Activated T-cell treated with anti-CD3 and anti-CD28 coated beads, Interleukin-2, amount 50 U/mL, for 4 hours (primary cell): ENCODE results near the gene MPI. TPM values are rescaled to one million over a fixed set of nuclear protein-coding genes. Genes with fewer than 3 reads are reported as not detected.
"Not testable (repeated sequence)": the region's sequence is repeated elsewhere in the genome, so short reads cannot be mapped to it uniquely, and the experiment has no call there.

Source experiments
- ATAC-seq, 2 donors: fragments of 200-7000 bp; cut with Tn5 transposase; one replicate each; pipeline ENCODE4 v1.10.0; 2021
- DNase-seq: peaks from one replicate; pipeline ENCODE4 v3.0.0-alpha.2; 2020
- H3K27me3 Mint-ChIP-seq: one replicate; pipeline ENCODE4 v1.8.0; 2021; ENCODE audit warnings: low read depth, mixed read lengths
- H3K36me3 Mint-ChIP-seq: one replicate; pipeline ENCODE4 v1.8.0; 2022; ENCODE audit warnings: mixed read lengths; ENCODE audit not compliant: insufficient read depth
- H3K4me1 Mint-ChIP-seq: one replicate; pipeline ENCODE4 v1.8.0; 2021; ENCODE audit warnings: low read depth, mixed read lengths
- H3K4me3 Mint-ChIP-seq: one replicate; pipeline ENCODE4 v1.8.0; 2021; ENCODE audit warnings: mild to moderate bottlenecking, moderate library complexity, mixed read lengths
- H3K9me3 Mint-ChIP-seq: one replicate; pipeline ENCODE4 v1.8.0; 2021; ENCODE audit warnings: mixed read lengths
- total RNA-seq, 3 donors: library from RNA; stranded (reverse); gene quantifications; one replicate each; pipeline ENCODE4 v1.2.1, GENCODE V29; 2021

MPI gene
- total RNA-seq, 3 donors from 2014 or later: 37.4 to 53.1 (median 46.6) TPM

DNA sequence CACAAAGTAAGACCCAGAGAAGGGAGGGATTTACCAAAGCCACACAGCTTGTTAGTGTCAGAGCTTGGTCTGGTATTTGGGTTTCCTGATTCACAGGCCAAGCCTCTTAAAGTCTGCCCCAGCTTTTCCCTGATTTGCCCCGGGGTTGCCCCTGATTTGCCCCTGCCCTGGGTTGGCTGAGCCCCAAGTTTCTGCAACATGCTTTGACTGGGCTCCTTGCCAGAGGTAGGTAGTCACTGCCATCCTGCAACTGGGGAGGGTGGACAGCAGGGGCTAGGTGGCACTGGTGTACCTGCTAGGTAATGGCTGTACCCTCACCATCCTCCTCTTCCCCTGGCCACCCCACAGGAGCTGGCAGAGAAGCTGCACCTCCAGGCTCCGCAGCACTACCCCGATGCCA lies 2.5 kb downstream of the MPI start:
- Mint-ChIP-seq H3K27me3 (no peaks in the 10 kb centered on the region), H3K9me3 (no peaks in the 10 kb centered on the region), H3K4me3 (no peak overlapping the region), H3K4me1 (peaks cover 52% of the 10 kb centered on the region), H3K36me3 (peaks cover 7% of the 10 kb centered on the region)
- no peak for DNase-seq
- ATAC-seq: no peak

DNA sequence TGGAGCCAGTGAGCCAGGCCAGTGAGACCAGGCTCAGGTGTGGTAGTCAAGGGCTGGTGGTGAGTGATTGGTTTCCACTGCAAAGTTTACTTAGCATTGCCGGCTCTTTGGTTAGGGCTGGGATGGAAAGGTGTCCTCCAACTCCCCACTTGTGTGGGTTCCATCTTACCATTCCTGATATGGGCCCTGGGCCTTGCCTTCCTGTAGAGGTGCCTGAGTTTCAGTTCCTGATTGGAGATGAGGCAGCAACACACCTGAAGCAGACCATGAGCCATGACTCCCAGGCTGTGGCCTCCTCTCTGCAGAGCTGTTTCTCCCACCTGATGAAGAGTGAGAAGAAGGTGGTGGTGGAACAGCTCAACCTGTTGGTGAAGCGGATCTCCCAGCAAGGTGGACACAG lies 3.1 kb downstream of the MPI start:
- Mint-ChIP-seq H3K4me3 (no peak overlapping the region), H3K36me3 (peaks cover 7% of the 10 kb centered on the region), H3K4me1 (peaks cover 52% of the 10 kb centered on the region), H3K9me3 (no peaks in the 10 kb centered on the region), H3K27me3 (no peaks in the 10 kb centered on the region)
- DNase-seq (no peak), ATAC-seq (no peak)

DNA sequence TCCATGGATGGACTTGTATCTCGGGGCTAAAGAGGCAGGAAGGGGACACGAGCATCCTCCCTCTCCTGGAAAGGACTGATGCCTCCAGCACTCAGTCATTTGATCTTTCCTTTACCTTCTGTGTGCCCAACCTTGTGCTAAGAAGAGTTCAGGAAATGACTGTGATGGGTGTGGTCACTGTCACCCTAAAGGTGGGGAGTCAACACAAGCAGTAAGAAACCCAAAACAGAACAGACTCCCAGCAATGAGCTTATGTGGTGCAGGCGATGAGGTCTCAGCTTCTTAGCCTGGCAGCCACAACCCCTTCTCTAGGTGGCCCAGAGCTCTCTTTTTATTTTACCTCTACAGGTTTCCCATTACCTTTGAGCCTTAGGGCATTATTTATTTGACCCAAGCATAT lies 3.8 kb downstream of the MPI start:
- DNase-seq: no peak
- peaks cover 7% of the 10 kb centered on the region for H3K36me3 Mint-ChIP-seq
- H3K4me3 Mint-ChIP-seq: peak overlapping the region; percentile 36

DNA sequence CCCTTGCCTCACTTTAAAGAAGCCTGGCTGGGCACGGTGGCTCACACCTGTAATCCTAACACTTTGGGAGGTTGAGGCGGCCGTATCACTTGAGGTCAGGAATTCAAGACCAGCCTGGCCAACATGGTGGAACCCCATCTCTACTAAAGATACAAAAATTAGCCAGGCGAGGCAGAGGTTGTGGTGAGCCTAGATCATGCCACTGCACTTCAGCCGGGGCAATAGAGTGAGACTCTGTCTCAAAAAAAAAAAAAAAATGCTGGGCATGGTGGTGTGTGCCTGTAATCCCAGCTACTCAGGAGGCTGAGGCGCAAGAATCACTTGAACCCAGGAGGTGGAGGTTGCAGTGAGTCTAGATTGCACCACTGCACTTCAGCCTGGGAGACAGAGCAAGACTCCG lies 4.5 kb downstream of the MPI start:
- H3K27me3 Mint-ChIP-seq, DNase-seq, H3K36me3 Mint-ChIP-seq, H3K9me3 Mint-ChIP-seq, H3K4me3 Mint-ChIP-seq, ATAC-seq: not testable (repeated sequence)
- peaks cover 46% of the 10 kb centered on the region for H3K4me1 Mint-ChIP-seq

More for the DNA sequence above, 3.8 kb downstream of the MPI start:
- H3K27me3 Mint-ChIP-seq: no peaks in the 10 kb centered on the region
- peaks cover 52% of the 10 kb centered on the region for H3K4me1 Mint-ChIP-seq
- H3K9me3 Mint-ChIP-seq: no peaks in the 10 kb centered on the region
- no peak for ATAC-seq

DNA sequence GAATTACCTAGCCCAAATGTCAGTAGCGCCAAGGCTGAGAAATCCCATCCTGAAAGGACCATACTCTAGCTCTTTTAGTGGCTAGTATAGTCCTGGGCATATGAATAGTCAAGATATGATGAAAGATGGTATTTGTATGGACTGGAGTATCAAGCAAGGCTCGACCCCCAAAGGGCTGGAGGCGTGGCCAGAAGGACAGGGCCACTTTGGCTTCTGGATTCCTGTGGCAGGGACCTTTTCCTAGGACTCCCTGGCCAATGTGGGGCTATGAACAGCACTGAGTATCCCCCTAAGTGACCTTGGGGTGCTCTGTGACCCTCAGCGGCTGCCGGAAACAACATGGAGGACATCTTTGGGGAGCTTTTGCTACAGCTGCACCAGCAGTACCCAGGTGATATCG lies 6.0 kb downstream of the MPI start:
- Mint-ChIP-seq H3K4me1 (peaks cover 41% of the 10 kb centered on the region), H3K9me3 (no peaks in the 10 kb centered on the region), H3K4me3 (no peak overlapping the region), H3K36me3 (peaks cover 14% of the 10 kb centered on the region), H3K27me3 (no peaks in the 10 kb centered on the region)
- DNase-seq: no peak
- ATAC-seq: no peak

DNA sequence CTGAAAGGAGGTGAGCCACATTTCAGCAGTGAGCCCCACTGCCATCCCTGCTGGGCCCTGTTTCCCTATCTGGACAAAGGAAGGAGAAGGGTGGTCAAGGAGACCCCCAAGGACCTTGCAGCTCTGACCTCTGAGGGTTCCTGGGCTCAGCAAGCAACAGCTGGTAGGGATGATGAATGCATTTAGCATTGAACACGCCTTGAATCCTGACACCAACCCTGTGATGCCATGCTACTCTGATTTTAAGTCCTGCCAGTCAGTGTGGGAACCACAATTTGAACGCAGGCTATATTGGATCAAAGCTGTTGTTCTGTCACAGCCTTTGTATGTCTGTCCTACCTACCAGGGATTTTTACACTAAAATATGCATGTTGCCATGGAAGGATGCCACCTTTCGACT lies 6.5 kb downstream of the MPI start:
- no peak for DNase-seq
- Mint-ChIP-seq H3K4me1 (peaks cover 36% of the 10 kb centered on the region), H3K36me3 (peaks cover 14% of the 10 kb centered on the region), H3K27me3 (no peaks in the 10 kb centered on the region), H3K4me3 (no peak overlapping the region), H3K9me3 (no peaks in the 10 kb centered on the region)
- no peak for ATAC-seq

DNA sequence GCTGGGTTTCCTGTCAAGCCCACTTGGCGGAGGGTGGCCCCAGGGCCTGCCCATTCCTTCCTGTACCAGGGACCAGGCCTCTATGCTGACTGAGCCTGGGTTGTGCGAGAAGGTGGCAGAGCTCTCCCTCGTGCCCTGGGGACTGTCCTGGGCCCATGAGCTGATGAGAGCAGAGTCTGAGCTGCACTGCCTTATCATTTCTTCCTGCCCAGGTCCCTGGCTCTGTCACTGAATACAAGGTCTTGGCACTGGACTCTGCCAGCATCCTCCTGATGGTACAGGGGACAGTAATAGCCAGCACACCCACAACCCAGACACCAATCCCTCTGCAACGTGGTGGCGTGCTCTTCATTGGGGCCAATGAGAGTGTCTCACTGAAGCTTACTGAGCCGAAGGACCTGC lies 7.5 kb downstream of the MPI start:
- ATAC-seq: no peak
- Mint-ChIP-seq H3K9me3 (no peaks in the 10 kb centered on the region), H3K4me3 (no peak overlapping the region), H3K36me3 (peaks cover 14% of the 10 kb centered on the region), H3K27me3 (no peaks in the 10 kb centered on the region), H3K4me1 (peaks cover 36% of the 10 kb centered on the region)
- DNase-seq: no peak

DNA sequence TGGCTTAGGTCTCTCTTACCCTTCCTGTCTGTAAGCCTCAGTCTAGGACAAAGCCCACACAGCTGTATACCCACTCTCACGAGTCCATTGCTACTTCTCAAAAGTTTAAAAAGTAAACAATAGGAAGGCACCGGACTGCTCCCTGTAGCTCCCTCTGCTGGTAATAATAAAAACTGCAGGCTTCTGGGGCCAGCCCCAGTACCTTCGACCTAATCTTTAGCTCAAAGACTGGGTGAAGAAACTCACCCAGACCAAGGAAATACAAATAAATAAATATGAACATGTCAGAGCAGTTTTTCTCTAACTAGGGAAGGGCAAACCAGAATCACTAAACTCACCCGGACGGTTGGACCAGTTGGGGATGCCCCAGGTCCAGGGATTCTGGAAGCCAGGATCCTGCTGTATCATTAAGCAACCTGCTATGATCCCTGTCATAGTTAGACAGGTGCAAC lies 11.8 kb downstream of the MPI start:
- Mint-ChIP-seq H3K27me3 (no peaks in the 10 kb centered on the region), H3K4me1 (peaks cover 32% of the 10 kb centered on the region), H3K36me3 (peaks cover 14% of the 10 kb centered on the region), H3K9me3 (no peaks in the 10 kb centered on the region), H3K4me3 (no peak overlapping the region)
- ATAC-seq (peak; percentile 34 to 36), DNase-seq (peak; percentile 58)

DNA sequence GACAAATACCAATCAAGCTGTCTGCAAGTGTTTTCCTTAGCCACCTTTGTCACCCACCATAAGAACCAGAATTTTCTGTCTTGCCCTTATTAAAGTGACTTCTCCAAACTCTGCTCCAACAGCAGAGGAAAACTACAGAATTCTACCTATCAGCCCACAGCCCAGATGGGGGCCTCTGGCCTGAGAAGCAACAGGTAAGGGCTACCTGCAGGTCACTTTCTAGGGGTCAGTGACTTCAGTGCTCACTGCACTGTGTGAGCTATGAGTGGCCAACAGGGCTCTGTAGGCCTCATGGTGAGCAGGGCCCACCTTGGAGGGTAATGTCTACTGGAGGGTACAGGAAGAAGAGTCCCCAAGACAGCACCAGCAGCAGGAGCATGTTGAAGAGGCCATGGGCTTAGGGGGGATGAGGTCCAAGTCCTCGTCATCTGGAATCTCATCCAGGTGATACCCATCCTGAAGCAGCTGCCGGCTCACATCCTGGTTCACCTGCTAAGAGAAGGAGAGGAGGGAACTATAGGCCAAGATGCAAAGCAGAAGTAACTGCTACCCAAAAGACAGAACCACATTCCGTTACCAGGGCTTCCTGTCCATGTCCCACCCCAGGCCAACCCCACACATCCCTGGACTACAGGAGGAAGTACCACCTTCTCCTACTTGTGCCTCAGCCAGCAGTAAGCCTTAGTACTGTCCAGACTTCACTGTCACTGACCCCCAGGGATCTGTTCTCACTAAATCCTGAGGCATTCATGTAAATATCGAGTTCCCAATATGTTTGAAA lies 12.6 kb downstream of the MPI start:
- DNase-seq: no peak
- Mint-ChIP-seq H3K36me3 (peaks cover 14% of the 10 kb centered on the region), H3K4me3 (no peak overlapping the region), H3K4me1 (peaks cover 39% of the 10 kb centered on the region), H3K27me3 (no peaks in the 10 kb centered on the region), H3K9me3 (no peaks in the 10 kb centered on the region)
- no peak for ATAC-seq

DNA sequence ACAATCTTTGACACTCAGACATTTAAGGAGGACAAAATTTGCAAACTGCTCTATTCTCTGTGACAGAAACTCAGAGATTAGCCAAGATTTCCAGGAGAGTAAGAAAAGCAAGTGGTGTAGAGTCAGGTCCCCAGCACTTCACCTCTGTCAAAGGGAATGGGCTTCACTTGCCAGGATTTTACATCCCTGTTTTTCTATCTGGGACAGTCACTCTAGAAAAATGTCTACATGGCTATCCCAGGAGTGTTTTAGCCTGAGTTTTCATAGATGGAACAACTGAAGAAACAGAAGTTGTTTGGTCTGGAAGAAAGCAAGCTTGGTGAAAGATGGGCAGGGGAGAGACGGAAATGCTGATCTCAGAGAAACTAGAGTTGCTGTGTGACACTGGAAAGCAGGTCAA lies 13.8 kb downstream of the MPI start:
- Mint-ChIP-seq H3K27me3 (no peaks in the 10 kb centered on the region), H3K9me3 (no peaks in the 10 kb centered on the region), H3K36me3 (peaks cover 14% of the 10 kb centered on the region), H3K4me3 (no peak overlapping the region), H3K4me1 (peaks cover 42% of the 10 kb centered on the region)
- ATAC-seq (no peak), DNase-seq (no peak)

DNA sequence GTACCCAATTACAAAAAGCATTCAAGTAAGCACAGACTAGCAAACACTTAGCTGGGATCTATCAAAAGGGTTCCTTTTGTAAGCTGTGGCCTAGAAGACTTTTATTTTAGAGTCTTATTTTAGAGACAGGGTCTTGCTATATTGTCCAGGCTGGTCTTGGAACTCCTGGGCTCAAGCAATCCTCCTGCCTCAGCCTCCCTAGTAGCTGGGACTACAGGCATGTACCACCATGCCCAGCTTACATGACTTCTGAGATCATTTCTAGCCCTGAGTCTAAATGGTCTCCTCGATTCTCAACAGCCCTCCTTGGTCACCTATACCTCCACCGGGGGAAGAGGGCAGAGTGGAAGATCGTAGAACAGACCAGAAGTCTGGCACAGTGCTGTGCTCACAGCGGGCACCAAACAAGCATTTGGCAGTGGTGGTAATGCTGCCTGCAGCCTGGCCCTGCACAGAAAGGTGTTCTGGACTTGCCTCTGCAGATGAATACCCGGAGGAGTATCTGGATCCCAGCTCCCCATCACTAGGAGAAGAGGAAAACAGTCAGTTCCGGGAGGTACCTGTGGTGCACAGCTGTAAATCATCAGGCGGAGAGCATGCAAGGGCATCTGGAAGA lies 14.5 kb downstream of the MPI start:
- peak overlapping the region; percentile 99 for H3K4me3 Mint-ChIP-seq
- no peaks in the 10 kb centered on the region for H3K9me3 Mint-ChIP-seq
- ATAC-seq (no peak), DNase-seq (no peak)
- no peaks in the 10 kb centered on the region for H3K27me3 Mint-ChIP-seq
- peaks cover 42% of the 10 kb centered on the region for H3K4me1 Mint-ChIP-seq
- H3K36me3 Mint-ChIP-seq: peaks cover 14% of the 10 kb centered on the region

DNA sequence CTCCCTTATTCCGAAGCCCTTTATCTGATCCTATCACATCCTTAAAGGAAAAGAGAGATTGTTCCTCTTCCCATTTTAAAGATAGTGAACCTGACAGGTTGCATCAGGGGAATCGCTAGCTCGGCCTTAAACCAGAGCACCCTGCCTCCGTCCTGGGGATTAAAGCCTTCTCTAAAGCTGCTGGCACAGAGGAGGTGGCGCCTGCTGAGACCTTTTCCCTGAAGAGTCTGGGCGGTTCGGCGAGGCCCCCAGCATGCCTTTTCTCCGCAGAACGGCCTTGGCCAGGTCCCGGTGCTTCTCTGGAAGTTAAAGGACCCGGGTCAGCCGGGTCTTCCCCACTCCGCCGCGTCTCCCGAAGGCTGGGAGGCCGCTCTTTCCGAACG lies 16.2 kb downstream of the MPI start:
- H3K9me3 Mint-ChIP-seq: no peaks in the 10 kb centered on the region
- peaks cover 35% of the 10 kb centered on the region for H3K4me1 Mint-ChIP-seq
- DNase-seq: peak; percentile 18
- H3K36me3 Mint-ChIP-seq: peaks cover 11% of the 10 kb centered on the region
- H3K4me3 Mint-ChIP-seq: peak overlapping the region; percentile 99
- ATAC-seq: peak; percentile 45 to 55
- no peaks in the 10 kb centered on the region for H3K27me3 Mint-ChIP-seq

DNA sequence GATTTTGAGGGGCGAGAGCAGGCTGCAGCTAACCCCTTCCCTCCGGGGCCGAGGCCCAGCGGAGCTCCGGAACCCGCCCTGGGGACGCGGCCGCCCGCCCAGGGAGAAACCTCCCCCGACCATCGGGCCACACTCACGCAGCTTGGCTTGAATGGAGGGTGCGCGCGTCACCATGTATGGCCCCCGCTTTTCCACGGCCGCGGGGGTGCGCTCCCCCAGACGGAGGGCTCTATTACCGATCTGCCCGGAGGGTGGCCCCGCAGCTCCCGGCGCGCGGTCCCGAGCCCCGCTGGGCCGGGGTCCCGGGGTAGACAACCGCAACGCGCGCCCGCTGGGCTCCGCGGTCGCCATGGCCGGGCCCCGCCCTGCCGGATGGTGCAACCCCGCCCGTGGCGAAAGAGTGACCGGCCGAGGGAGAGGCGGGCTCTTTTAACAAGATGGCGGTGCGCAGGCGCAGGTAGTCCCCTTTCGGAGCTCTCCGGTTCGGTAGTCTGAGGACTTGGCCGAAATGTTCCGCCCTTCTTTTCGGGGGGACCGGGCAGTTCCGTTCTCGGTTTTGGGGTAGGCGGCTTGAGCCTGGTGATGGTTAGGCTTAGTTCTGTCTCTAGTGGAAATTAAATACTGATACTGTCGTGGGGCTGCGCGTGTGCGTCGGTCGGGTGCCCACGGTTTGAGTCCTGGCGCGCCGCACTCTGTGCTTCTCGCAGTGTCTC lies 16.8 kb downstream of the MPI start, which contains the start of gene FAM219B:
Gene FAM219B, minus strand, starts transcription at position 402 of the 713 bp plus-strand sequence. Its CDS starts 51 bp downstream, at position 351.
- peaks cover 13% of the 10 kb centered on the region for H3K36me3 Mint-ChIP-seq
- peak within 1 kb of the TSS; percentile 99 for H3K4me3 Mint-ChIP-seq
- peaks cover 34% of the 10 kb centered on the region for H3K4me1 Mint-ChIP-seq
- H3K9me3 Mint-ChIP-seq: no peaks in the 10 kb centered on the region
- DNase-seq (peak; percentile 59), ATAC-seq (peak; percentile 84 to 87)
- no peaks in the 10 kb centered on the region for H3K27me3 Mint-ChIP-seq

DNA sequence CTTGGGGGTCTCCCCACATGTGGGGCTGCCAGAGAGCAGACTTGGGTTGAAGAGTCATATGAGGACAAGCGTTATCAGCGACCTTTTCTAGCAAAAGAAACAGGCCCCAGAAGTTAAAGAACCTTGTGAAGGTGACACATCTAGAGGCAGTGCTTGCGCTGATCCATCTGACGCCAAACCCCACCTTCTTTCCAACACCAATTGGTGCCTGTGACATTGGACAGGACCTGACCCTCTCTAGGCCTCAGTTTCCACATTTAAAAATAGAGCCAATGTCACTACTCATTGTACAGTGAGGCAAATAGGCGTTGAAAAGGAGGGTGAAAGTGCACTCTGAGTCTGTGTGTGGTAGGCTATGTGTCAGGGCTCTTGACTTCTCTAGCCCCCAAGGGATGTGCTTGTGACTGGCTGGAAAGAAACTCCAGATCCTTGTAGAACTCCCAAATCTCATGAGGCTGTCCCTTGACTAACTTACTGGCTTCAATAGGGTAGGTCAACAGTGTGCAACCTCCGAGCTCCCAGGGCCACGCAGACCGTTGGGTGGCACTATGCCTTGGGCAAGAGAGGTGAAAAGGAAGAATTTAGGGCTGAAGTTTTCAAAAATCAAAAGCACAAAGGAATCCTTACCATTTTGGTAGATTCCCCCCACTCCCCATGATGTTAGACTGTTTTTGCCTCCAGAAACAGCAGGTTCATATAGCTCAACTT lies 17.5 kb downstream of the MPI start:
- H3K9me3 Mint-ChIP-seq: no peaks in the 10 kb centered on the region
- no peak for DNase-seq
- H3K27me3 Mint-ChIP-seq: no peaks in the 10 kb centered on the region
- H3K4me1 Mint-ChIP-seq: peaks cover 29% of the 10 kb centered on the region
- ATAC-seq: peak; percentile 11 to 41
- H3K4me3 Mint-ChIP-seq: peak overlapping the region; percentile 99
- peaks cover 15% of the 10 kb centered on the region for H3K36me3 Mint-ChIP-seq
